AG04450 (cell line): ENCODE measurements around the gene GMEB1. TPM values are rescaled to one million over a fixed set of nuclear protein-coding genes. Genes with fewer than 3 reads are reported as not detected.
"Not testable (repeated sequence)": the region's sequence is repeated elsewhere in the genome, so short reads cannot be mapped to it uniquely, and the experiment has no call there.

Experiments used
- CTCF ChIA-PET: fragments of 300-600, 350-600 bp; formaldehyde crosslinking; extraction: SDS; loops from one replicate; lab custom pipeline; 2022; ENCODE audit warnings: antibody characterized with exemption, inconsistent platforms; lab: Charles Lee
- POLR2A ChIA-PET: fragments of 350-600 bp; formaldehyde crosslinking; extraction: SDS; loops from one replicate; lab custom pipeline; 2021; ENCODE audit warnings: antibody characterized with exemption, inconsistent platforms; lab: Yijun Ruan, JAX
- DNase-seq: peaks from one replicate; pipeline ENCODE4 v3.0.0-alpha.2; 2011; ENCODE audit warnings: low read depth, low spot score
- H3K27ac ChIP-seq: one replicate; pipeline ENCODE4 v1.5.1; 2012; ENCODE audit warnings: low read depth, low read length, control low read depth
- H3K27me3 ChIP-seq: one replicate; pipeline ENCODE4 v1.6.0; 2012; ENCODE audit warnings: low read length; ENCODE audit not compliant: control insufficient read depth, insufficient read depth
- H3K4me3 ChIP-seq: 2 replicates; pipeline ENCODE4 v1.5.1; 2011; ENCODE audit warnings: mild to moderate bottlenecking, low read depth, low read length, control low read depth
- H3K9me3 ChIP-seq: 2 replicates; pipeline ENCODE4 v1.5.1; 2012; ENCODE audit warnings: low read length; ENCODE audit not compliant: control insufficient read depth, insufficient read depth
- CTCF ChIP-seq: IDR thresholded peaks from 2 replicates; pipeline ENCODE4 v1.5.1; 2011; ENCODE audit warnings: low read depth, low read length, control low read depth, inconsistent platforms
- polyA plus RNA-seq: library from polyadenylated mRNA; depleted of rRNA; stranded (reverse); fragments of >200 nt; gene quantifications from 2 replicates; pipeline ENCODE4 v1.2.3, GENCODE V29; 2011

Gene GMEB1
- polyA plus RNA-seq, 1 experiment, result 6.5 TPM

GRCh38 chr1:28684937-28685336, 16.4 kb downstream of the GMEB1 start:
- Histone ChIP-seq H3K9me3 (no peaks in the 10 kb centered on the region), H3K27ac (no peak overlapping the region), H3K4me3 (no peak overlapping the region), H3K27me3 (no peaks in the 10 kb centered on the region)
- ChIA-PET CTCF (interaction anchor here (0.5 to 1.4 kb wide), 3 partner anchors 51 to 192 kb away, joined by 3 to 4 read pairs (median 3); partner anchors contain the start of gene YTHDF2), POLR2A (no interaction called here)
- DNase-seq, result no peak
- no peak for TF ChIP-seq CTCF

GRCh38 chr1:28691627-28692026, 23.0 kb downstream of the GMEB1 start:
- H3K4me3 ChIP-seq, H3K9me3 ChIP-seq, H3K27me3 ChIP-seq, POLR2A ChIA-PET, H3K27ac ChIP-seq, DNase-seq: not testable (repeated sequence)
- CTCF ChIA-PET, result interaction anchor here (0.6 kb wide), 1 partner anchor 9 kb away, joined by 3 read pairs; no protein-coding TSS in a partner anchor

- POLR2A ChIA-PET, result interaction anchor here (0.8 to 1.1 kb wide), 2 partner anchors 26 to 33 kb away, joined by 3 to 8 read pairs; partner anchors contain the start of gene YTHDF2
- DNase-seq, result no peak
- no peaks in the 10 kb centered on the region for H3K27me3 ChIP-seq
- no peak overlapping the region for H3K4me3 ChIP-seq
- no peak for TF ChIP-seq CTCF
- no peaks in the 10 kb centered on the region for H3K9me3 ChIP-seq
- H3K27ac ChIP-seq, result no peak overlapping the region
- CTCF ChIA-PET, result interaction anchor here (2.1 kb wide), 1 partner anchor 33 kb away, joined by 16 read pairs; the partner anchor contains the start of gene YTHDF2
Observed at GRCh38 chr1:28703629-28704028, 35.0 kb downstream of the GMEB1 start.

- H3K27ac ChIP-seq, result no peak overlapping the region
- H3K4me3 ChIP-seq, result no peak overlapping the region
- no peaks in the 10 kb centered on the region for H3K27me3 ChIP-seq
- H3K9me3 ChIP-seq, result no peaks in the 10 kb centered on the region; the same call in 1 of the 2 replicates
- DNase-seq, result no peak
- TF ChIP-seq CTCF, result no peak
- ChIA-PET CTCF (interaction anchor here (0.6 to 1.4 kb wide), 2 partner anchors 74 to 161 kb away, joined by 8 read pairs; no protein-coding TSS in a partner anchor), POLR2A (interaction anchor here (1.1 kb wide), 1 partner anchor 68 kb away, joined by 3 read pairs; the partner anchor contains the start of gene RNU11)
Observed at GRCh38 chr1:28716336-28716735, 47.8 kb downstream of the GMEB1 start.

DNA sequence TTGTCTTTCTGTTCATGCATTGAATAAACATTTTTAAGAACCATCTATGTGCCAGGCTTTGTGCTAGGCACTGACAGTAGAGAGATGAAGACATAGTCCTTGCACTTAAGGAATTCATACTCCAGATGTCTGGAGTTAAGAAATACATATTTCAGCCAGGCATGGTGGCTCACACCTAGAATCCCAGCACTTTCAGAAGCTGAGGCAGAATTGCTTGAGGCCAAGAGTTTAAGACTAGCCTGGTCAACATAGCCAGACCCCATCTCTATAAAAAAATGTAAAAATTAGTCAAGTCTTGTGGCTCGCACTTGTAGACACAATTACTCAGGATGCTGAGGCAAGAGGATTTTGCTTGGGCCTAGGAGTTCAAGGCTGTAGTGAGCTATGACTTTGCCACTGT, 49.6 kb downstream of the GMEB1 start:
- no peaks in the 10 kb centered on the region; the same call in 1 of the 2 replicates for H3K9me3 ChIP-seq
- ChIA-PET POLR2A (interaction anchor here (1.3 to 1.5 kb wide), 2 partner anchors 18 to 69 kb away, joined by 4 read pairs; partner anchors contain the start of gene YTHDF2), CTCF (interaction anchor here (1.1 to 2.6 kb wide), 2 partner anchors 18 to 159 kb away, joined by 3 to 41 read pairs; partner anchors contain the start of gene YTHDF2)
- DNase-seq, result no peak
- no peaks in the 10 kb centered on the region for H3K27me3 ChIP-seq
- no peak for TF ChIP-seq CTCF
- no peak overlapping the region for H3K4me3 ChIP-seq
- no peak overlapping the region for H3K27ac ChIP-seq
